ENCODE measurements around the gene ATP2A1. TPM values are rescaled to one million over a fixed set of nuclear protein-coding genes. Genes with fewer than 3 reads are reported as not detected.

Gene ATP2A1
- total RNA-seq, 1 experiment from 2014 or later: 3.0 TPM

DNA sequence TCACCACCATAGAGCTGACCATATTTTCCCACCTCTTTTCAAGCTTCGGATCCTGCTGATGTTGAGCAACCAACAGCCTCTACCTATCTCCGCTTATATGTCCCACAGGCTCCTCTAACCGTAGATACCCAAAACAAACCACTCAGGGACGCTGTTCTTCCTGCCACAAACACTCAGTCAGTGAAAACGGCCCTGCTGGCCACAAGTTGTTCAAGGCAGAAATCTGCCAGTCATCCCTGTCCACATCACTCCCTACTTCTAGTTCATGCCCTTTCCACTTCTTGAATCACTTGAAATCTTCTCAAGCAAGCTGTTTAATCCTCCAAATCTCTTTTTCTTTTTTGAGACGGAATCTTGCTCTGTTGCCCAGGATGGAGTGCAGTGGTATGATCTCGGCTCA lies 38.8 kb downstream of the ATP2A1 start:
- BruUV-seq (replicated peaks): no TSS peak
- TF ChIP-seq CTCF (conservative IDR thresholded peaks at IDR 0.05; ENCODE audit: low read depth, low read length): no peak
- no peak for TF ChIP-seq EZH2 (IDR thresholded peaks at IDR 0.05; ENCODE audit: borderline replicate concordance, low read depth, low read length, poor library complexity, severe bottlenecking)
- no peaks in the 10 kb centered on the region for H3K27me3 ChIP-seq (replicated peaks; ENCODE audit: insufficient read depth, low read depth, low read length, poor library complexity)
- intact Hi-C loops (cut with micrococcal nuclease; ENCODE audit: unreplicated experiment): no loop called here
- H3K9me3 ChIP-seq (ENCODE audit: low read depth, low read length, poor library complexity, severe bottlenecking): no peaks in the 10 kb centered on the region
- no peak overlapping the region for H3K27ac ChIP-seq (ENCODE audit: low read depth, low read length, poor library complexity, severe bottlenecking)
- CTCF ChIA-PET: no interaction called here
- DNase-seq (ENCODE audit: low spot score): no peak
- no peak overlapping the region for H3K4me3 ChIP-seq (ENCODE audit: low read depth, low read length, poor library complexity, severe bottlenecking)
- no peaks in the 10 kb centered on the region for H3K4me1 ChIP-seq (ENCODE audit: insufficient read depth, low read length, poor library complexity, severe bottlenecking)
- no peaks in the 10 kb centered on the region for H3K36me3 ChIP-seq (ENCODE audit: insufficient read depth, low read length, poor library complexity, severe bottlenecking)
- POLR2A ChIA-PET (ENCODE audit: low non-redundant PET): no interaction called here

DNA sequence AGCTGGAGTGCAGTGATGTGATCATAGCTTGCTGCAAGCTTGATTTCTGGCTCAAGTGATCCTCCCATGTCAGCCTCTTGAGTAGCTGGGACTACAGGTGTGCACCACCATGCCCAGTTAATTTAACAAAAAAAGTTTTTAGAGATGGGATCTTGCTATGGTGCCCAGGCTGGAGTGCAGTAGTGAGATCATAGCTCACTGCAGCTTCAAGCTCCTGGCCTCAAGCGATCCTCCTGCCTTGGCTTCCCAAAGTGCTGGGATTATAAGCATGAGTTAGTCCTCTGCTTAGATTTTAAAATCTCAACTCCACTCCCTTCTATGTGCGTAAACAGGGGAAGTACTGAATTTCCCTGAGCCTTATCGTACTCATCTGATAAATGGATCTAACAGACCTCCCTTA lies 40.4 kb downstream of the ATP2A1 start:
- Histone ChIP-seq H3K36me3 (ENCODE audit: insufficient read depth, low read length, poor library complexity, severe bottlenecking) (no peaks in the 10 kb centered on the region), H3K27me3 (replicated peaks; ENCODE audit: insufficient read depth, low read depth, low read length, poor library complexity) (no peaks in the 10 kb centered on the region), H3K4me1 (ENCODE audit: insufficient read depth, low read length, poor library complexity, severe bottlenecking) (no peaks in the 10 kb centered on the region), H3K9me3 (ENCODE audit: low read depth, low read length, poor library complexity, severe bottlenecking) (no peaks in the 10 kb centered on the region), H3K4me3 (ENCODE audit: low read depth, low read length, poor library complexity, severe bottlenecking) (no peak overlapping the region), H3K27ac (ENCODE audit: low read depth, low read length, poor library complexity, severe bottlenecking) (no peak overlapping the region)
- BruUV-seq (replicated peaks): no TSS peak
- no peak for DNase-seq (ENCODE audit: low spot score)
- POLR2A ChIA-PET (ENCODE audit: low non-redundant PET): no interaction called here
- CTCF ChIA-PET: no interaction called here
- no peak for TF ChIP-seq EZH2 (IDR thresholded peaks at IDR 0.05; ENCODE audit: borderline replicate concordance, low read depth, low read length, poor library complexity, severe bottlenecking)
- TF ChIP-seq CTCF (conservative IDR thresholded peaks at IDR 0.05; ENCODE audit: low read depth, low read length): no peak
- intact Hi-C loops (cut with micrococcal nuclease; ENCODE audit: unreplicated experiment): no loop called here

DNA sequence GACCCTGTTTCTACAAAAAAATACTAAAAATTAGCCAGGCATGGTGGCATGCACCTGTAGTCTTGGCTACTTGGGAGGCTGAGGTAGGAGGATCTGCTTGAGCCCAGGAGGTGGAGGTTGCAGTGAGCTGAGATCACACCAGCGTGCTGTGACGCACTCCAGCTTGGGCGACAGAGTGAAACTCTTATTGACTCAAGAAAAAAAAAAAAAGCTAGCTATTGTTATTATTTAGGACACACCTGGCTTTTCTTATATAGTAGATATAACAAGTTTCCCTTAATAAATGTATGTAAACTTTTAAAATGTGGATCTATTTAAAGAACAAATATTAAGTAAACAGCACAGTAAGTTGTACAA lies 44.9 kb downstream of the ATP2A1 start:
- no peak overlapping the region for H3K4me3 ChIP-seq (ENCODE audit: low read depth, low read length, poor library complexity, severe bottlenecking)
- intact Hi-C loops (cut with micrococcal nuclease; ENCODE audit: unreplicated experiment): loop anchor here (10.0 kb wide), 1 partner anchor 48 kb away; the partner anchor contains the start of gene ATP2A1
- no peaks in the 10 kb centered on the region for H3K4me1 ChIP-seq (ENCODE audit: insufficient read depth, low read length, poor library complexity, severe bottlenecking)
- no peaks in the 10 kb centered on the region for H3K27me3 ChIP-seq (replicated peaks; ENCODE audit: insufficient read depth, low read depth, low read length, poor library complexity)
- CTCF ChIA-PET: no interaction called here
- BruUV-seq (replicated peaks): TSS peak; percentile 23
- POLR2A ChIA-PET (ENCODE audit: low non-redundant PET): no interaction called here
- H3K27ac ChIP-seq (ENCODE audit: low read depth, low read length, poor library complexity, severe bottlenecking): no peak overlapping the region
- no peaks in the 10 kb centered on the region for H3K9me3 ChIP-seq (ENCODE audit: low read depth, low read length, poor library complexity, severe bottlenecking)
- TF ChIP-seq EZH2 (IDR thresholded peaks at IDR 0.05; ENCODE audit: borderline replicate concordance, low read depth, low read length, poor library complexity, severe bottlenecking) (no peak), CTCF (conservative IDR thresholded peaks at IDR 0.05; ENCODE audit: low read depth, low read length) (no peak)
- H3K36me3 ChIP-seq (ENCODE audit: insufficient read depth, low read length, poor library complexity, severe bottlenecking): no peaks in the 10 kb centered on the region
- DNase-seq (ENCODE audit: low spot score): no peak

All from A673 (cell line).